Peyer's patch (tissue), 4 donors: ENCODE measurements around the gene EGFL7. TPM values are rescaled to one million over a fixed set of nuclear protein-coding genes. Genes with fewer than 3 reads are reported as not detected.

Experiments used
- DNase-seq, 3 donors: peaks; one replicate each; pipeline ENCODE4 v3.0.0-alpha.2; 2017 to 2019
- H3K27ac ChIP-seq, 4 donors: fragments of 200-600 bp; sonication (generic); one replicate each; pipeline ENCODE4 v1.5.1; 2016 to 2019
- H3K27me3 ChIP-seq, 2 donors: fragments of 200-600 bp; sonication (generic); one replicate each; pipeline ENCODE4 v1.5.1; 2019
- H3K36me3 ChIP-seq, 3 donors: fragments of 200-600 bp; sonication (generic); one replicate each; pipeline ENCODE4 v1.5.1; 2016 to 2019
- H3K4me1 ChIP-seq, 4 donors: fragments of 200-600 bp; sonication (generic); one replicate each; pipeline ENCODE4 v1.5.1; 2016 to 2019
- H3K4me3 ChIP-seq, 4 donors: fragments of 200-600 bp; sonication (generic); 1 replicate in 3 of 4; 2 replicates in 1 of 4; pipeline ENCODE4 v1.5.1; 2016 to 2019; ENCODE audit warnings: mild to moderate bottlenecking in 1 of 4
- H3K9me3 ChIP-seq, 4 donors: fragments of 200-600 bp; sonication (generic); one replicate each; pipeline ENCODE4 v1.5.1; 2016 to 2019; ENCODE audit warnings: mild to moderate bottlenecking in 1 of 4
- POLR2A ChIP-seq, 2 donors: fragments of 450-650 bp; IDR thresholded peaks; one replicate each; pipeline ENCODE4 v1.5.1; 2017; ENCODE audit warnings: antibody characterized with exemption in 2 of 2, mild to moderate bottlenecking in 2 of 2, moderate library complexity in 2 of 2
- small RNA-seq, 2 donors: library from RNA; depleted of rRNA; stranded (forward); fragments of <200 nt; gene quantifications; one replicate each; pipeline ENCODE3, GENCODE V24; 2016
- total RNA-seq, 4 donors: library from RNA; depleted of rRNA; stranded (reverse); fragments of >200 nt; gene quantifications; one replicate each; pipeline ENCODE4 v1.1.0, GENCODE V29; 2016
- TF ChIP-seq, protein P1 (sequence below), 6 experiments: fragments of 450-650 bp in 4 of 6; fragments of 200-600 bp in 2 of 6; sonication (generic) in 1 of 6; IDR thresholded peaks; one replicate each; pipeline ENCODE4 v1.5.1; 2017 to 2019; ENCODE audit warnings: antibody characterized with exemption in 6 of 6, mild to moderate bottlenecking in 3 of 6, moderate library complexity in 1 of 6

Gene EGFL7
- total RNA-seq, 4 donors from 2014 or later, result 21.5 to 77.6 (median 46.0) TPM

DNA sequence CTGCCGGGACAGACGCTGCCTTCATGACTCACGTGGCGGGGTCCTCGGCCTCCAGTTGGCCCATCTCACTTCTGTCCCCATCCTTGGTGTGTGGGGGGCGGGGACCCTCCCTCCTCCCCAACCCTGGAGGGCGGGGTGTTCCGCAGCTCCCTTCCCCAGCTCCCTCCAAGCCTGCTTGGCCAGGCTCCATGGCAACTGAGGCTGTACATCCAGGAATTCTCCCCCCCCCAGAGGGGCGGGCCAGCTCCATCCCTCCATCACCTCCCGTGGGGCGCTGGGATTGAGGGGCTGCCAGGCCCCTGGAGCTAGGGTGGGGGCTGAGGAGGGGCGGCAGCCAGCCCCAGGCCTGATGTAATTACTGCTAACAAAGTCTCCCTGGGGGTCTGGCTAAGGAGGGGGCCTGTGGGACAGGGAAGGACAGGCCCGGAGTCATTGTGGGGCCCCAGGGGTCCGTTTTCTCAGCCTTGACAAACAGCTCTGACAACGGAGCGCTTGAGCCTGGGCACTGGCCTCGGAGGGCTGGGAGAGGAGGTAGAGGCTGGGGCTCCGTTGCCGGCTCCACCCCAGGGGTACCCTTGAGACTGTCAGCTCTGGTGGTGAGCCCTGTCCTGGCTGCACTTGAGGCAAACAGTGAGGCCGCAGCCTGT lies 57.7 kb downstream of the EGFL7 start:
- peaks cover 3 to 33% (median 12%) of the 10 kb centered on the region in 4 donors for H3K4me1 ChIP-seq
- peak in 1 of 3 donors; percentile 47 for DNase-seq
- peaks cover 0 to 43% (median 0%) of the 10 kb centered on the region in 3 donors for H3K36me3 ChIP-seq
- no peak overlapping the region for H3K4me3 ChIP-seq
- H3K27me3 ChIP-seq, result no peaks in the 10 kb centered on the region
- no peaks in the 10 kb centered on the region for H3K9me3 ChIP-seq
- H3K27ac ChIP-seq, result peak overlapping the region in 2 of 4 donors; percentile 6 to 16
- TF ChIP-seq, protein P1, sequence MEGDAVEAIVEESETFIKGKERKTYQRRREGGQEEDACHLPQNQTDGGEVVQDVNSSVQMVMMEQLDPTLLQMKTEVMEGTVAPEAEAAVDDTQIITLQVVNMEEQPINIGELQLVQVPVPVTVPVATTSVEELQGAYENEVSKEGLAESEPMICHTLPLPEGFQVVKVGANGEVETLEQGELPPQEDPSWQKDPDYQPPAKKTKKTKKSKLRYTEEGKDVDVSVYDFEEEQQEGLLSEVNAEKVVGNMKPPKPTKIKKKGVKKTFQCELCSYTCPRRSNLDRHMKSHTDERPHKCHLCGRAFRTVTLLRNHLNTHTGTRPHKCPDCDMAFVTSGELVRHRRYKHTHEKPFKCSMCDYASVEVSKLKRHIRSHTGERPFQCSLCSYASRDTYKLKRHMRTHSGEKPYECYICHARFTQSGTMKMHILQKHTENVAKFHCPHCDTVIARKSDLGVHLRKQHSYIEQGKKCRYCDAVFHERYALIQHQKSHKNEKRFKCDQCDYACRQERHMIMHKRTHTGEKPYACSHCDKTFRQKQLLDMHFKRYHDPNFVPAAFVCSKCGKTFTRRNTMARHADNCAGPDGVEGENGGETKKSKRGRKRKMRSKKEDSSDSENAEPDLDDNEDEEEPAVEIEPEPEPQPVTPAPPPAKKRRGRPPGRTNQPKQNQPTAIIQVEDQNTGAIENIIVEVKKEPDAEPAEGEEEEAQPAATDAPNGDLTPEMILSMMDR (IDR thresholded peaks at IDR 0.05), result no peak
- no peak for TF ChIP-seq POLR2A (IDR thresholded peaks at IDR 0.05)

- peak overlapping the region in 2 of 4 donors; percentile 6 to 16 for H3K27ac ChIP-seq
- TF ChIP-seq POLR2A (IDR thresholded peaks at IDR 0.05), result no peak
- TF ChIP-seq, protein P1 (IDR thresholded peaks at IDR 0.05), result no peak
- no peak overlapping the region for H3K4me3 ChIP-seq
- H3K4me1 ChIP-seq, result peaks cover 3 to 38% (median 15%) of the 10 kb centered on the region in 4 donors
- H3K27me3 ChIP-seq, result no peaks in the 10 kb centered on the region
- H3K36me3 ChIP-seq, result peaks cover 0 to 48% (median 0%) of the 10 kb centered on the region in 3 donors
- H3K9me3 ChIP-seq, result no peaks in the 10 kb centered on the region
- no peak for DNase-seq
Measured at GRCh38 chr9:136720898-136721338, 58.2 kb downstream of the EGFL7 start.

DNA sequence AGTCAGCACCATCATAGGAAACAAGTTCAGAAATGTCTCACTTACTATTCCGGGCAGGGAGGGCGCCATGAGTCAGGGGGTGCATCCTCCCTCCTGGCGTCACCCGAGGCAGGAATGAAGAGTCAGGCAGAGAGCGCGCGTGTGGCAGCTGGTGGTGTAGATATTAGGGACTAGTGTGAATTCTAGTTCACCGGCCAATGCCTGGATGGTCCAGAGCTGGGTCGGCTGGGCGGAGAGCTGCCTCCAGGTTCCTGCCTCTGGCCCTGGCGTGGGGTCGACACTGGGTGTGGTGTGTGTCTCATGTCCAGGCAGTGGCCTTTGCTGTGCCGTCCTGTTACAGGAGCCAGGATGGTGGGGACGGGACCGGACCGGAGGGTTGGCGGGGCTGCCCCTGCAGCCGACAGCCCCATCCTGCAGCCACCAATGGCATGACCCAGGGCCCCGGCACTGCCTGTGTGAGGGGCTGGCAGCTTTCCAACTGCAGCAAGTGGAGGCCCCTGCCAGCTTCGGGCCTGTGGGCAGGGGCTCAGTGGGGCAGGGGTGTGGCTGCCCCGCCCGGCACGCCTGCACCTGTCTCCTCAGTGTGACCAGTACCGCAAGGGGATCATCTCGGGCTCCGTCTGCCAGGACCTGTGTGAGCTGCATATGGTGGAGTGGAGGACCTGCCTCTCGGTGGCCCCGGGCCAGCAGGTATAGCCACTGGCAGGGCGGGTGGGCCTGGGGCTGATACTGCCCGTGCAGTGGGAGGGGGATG lies 58.8 kb downstream of the EGFL7 start:
- Histone ChIP-seq H3K27ac (no peak overlapping the region), H3K27me3 (no peaks in the 10 kb centered on the region), H3K36me3 (peaks cover 0 to 52% (median 0%) of the 10 kb centered on the region in 3 donors), H3K4me3 (no peak overlapping the region), H3K4me1 (peaks cover 3 to 44% (median 20%) of the 10 kb centered on the region in 4 donors), H3K9me3 (no peaks in the 10 kb centered on the region)
- peak in 1 of 3 donors; percentile 48 for DNase-seq
- no peak for TF ChIP-seq POLR2A (IDR thresholded peaks at IDR 0.05)
- TF ChIP-seq, protein P1 (IDR thresholded peaks at IDR 0.05), result no peak

Small RNA genes within 50 kb of the gene (small RNA-seq; reads per million reads assigned to genes)
- gene MIR126, result 136 to 493 reads per million in 2 donors

Other genes with a start within 250 kb of the EGFL7 start
- gene INPP5E, start 223.1 kb upstream of the EGFL7 start, total RNA-seq, result 10 to 100 TPM in 3 of 4 donors, 1 to 10 TPM in 1; 6.7 to 19.8 (median 19.2) TPM
- 10 to 100 TPM; 63.5 to 80.8 (median 74.6) TPM for gene SEC16A, start 179.9 kb upstream of the EGFL7 start, total RNA-seq
- gene NOTCH1, start 116.9 kb upstream of the EGFL7 start, total RNA-seq, result 10 to 100 TPM; 38.2 to 95.7 (median 53.8) TPM
- gene AGPAT2, start 24.5 kb downstream of the EGFL7 start, total RNA-seq, result 100 to 1,000 TPM in 3 of 4 donors, 10 to 100 TPM in 1; 97.4 to 802 (median 479) TPM
- gene DIPK1B, start 49.7 kb downstream of the EGFL7 start, total RNA-seq, result 1 to 10 TPM in 3 of 4 donors, under 1 TPM in 1; 0.70 to 5.8 (median 2.6) TPM
- gene LCN10, start 80.0 kb downstream of the EGFL7 start, total RNA-seq, result 10 to 100 TPM in 1 of 4 donors, 1 to 10 TPM in 3; 1.1 to 28.1 (median 4.4) TPM
- 10 to 100 TPM in 1 of 4 donors, 1 to 10 TPM in 3; 4.7 to 17.3 (median 5.6) TPM for gene LCN6, start 85.6 kb downstream of the EGFL7 start, total RNA-seq
- not detected for gene LCN8, start 95.3 kb downstream of the EGFL7 start, total RNA-seq
- 1 to 10 TPM in 2 of 4 donors, not detected in 2; 1.5 to 9.3 TPM for gene LCN15, start 101.6 kb downstream of the EGFL7 start, total RNA-seq
- gene TMEM141, start 128.4 kb downstream of the EGFL7 start, total RNA-seq, result 100 to 1,000 TPM in 3 of 4 donors, 10 to 100 TPM in 1; 52.0 to 240 (median 187) TPM
- gene CCDC183, start 133.4 kb downstream of the EGFL7 start, total RNA-seq, result 10 to 100 TPM; 16.6 to 69.9 (median 46.0) TPM
- gene RABL6, start 145.0 kb downstream of the EGFL7 start, total RNA-seq, result 100 to 1,000 TPM in 3 of 4 donors, 10 to 100 TPM in 1; 98.4 to 187 (median 134) TPM
- gene AJM1, start 179.6 kb downstream of the EGFL7 start, total RNA-seq, result 10 to 100 TPM in 2 of 4 donors, 1 to 10 TPM in 2; 4.1 to 17.4 (median 9.2) TPM
- gene PHPT1, start 186.5 kb downstream of the EGFL7 start, total RNA-seq, result 100 to 1,000 TPM in 2 of 4 donors, 10 to 100 TPM in 2; 66.0 to 120 (median 96.5) TPM
- 10 to 100 TPM; 30.8 to 50.4 (median 41.4) TPM for gene MAMDC4, start 189.4 kb downstream of the EGFL7 start, total RNA-seq
- gene EDF1, start 203.4 kb downstream of the EGFL7 start, total RNA-seq, result 100 to 1,000 TPM; 299 to 676 (median 475) TPM
- 10 to 100 TPM; 17.5 to 75.1 (median 22.2) TPM for gene TRAF2, start 223.6 kb downstream of the EGFL7 start, total RNA-seq